Tibial nerve (tissue), 4 donors: Measurements from ENCODE around the gene MRLN. TPM values are rescaled to one million over a fixed set of nuclear protein-coding genes. Genes with fewer than 3 reads are reported as not detected.

Experiments used
- DNase-seq, 2 donors: peaks; one replicate each; pipeline ENCODE4 v3.0.0-alpha.2; 2019; ENCODE audit warnings: low spot score in 2 of 2
- H3K27ac ChIP-seq, 4 donors: fragments of 200-600 bp; sonication (generic) in 3 of 4; one replicate each; pipeline ENCODE4 v1.5.1; 2017 to 2019; ENCODE audit warnings: mild to moderate bottlenecking in 1 of 4
- H3K27me3 ChIP-seq, 2 donors: fragments of 200-600 bp; sonication (generic) in 1 of 2; one replicate each; pipeline versions ENCODE4 v1.5.1 to v1.6.0; 2017 to 2019
- H3K36me3 ChIP-seq, 3 donors: fragments of 200-600 bp; sonication (generic); one replicate each; pipeline ENCODE4 v1.5.1; 2018 to 2019
- H3K4me1 ChIP-seq, 4 donors: fragments of 200-600 bp; sonication (generic) in 3 of 4; one replicate each; pipeline ENCODE4 v1.5.1; 2017 to 2019
- H3K4me3 ChIP-seq, 4 donors: fragments of 200-600 bp; sonication (generic) in 3 of 4; one replicate each; pipeline ENCODE4 v1.5.1; 2017 to 2019; ENCODE audit warnings: mild to moderate bottlenecking in 1 of 4, moderate library complexity in 1 of 4
- H3K9me3 ChIP-seq, 4 donors: fragments of 200-600 bp; sonication (generic) in 3 of 4; one replicate each; pipeline ENCODE4 v1.5.1; 2017 to 2019
- EP300 ChIP-seq, 2 donors: sonication (generic); formaldehyde crosslinking; IDR thresholded peaks; one replicate each; pipeline ENCODE4 v1.6.1; 2017; ENCODE audit warnings: antibody characterized with exemption in 2 of 2, mild to moderate bottlenecking in 1 of 2
- POLR2A ChIP-seq, 2 donors: fragments of 450-650 bp; IDR thresholded peaks; one replicate each; pipeline ENCODE4 v1.6.1; 2017; ENCODE audit warnings: antibody characterized with exemption in 2 of 2, mild to moderate bottlenecking in 2 of 2, moderate library complexity in 2 of 2
- WGBS, 2 donors: methylation state at CpG; one replicate each; pipeline ENCODE4 v1.1.5; 2018; 5-methylcytosine and 5-hydroxymethylcytosine counted together
- total RNA-seq, 4 donors: library from RNA; depleted of rRNA; stranded (reverse); fragments of >200 nt; gene quantifications; one replicate each; pipeline ENCODE4 v1.1.0, GENCODE V29; 2016
- TF ChIP-seq, protein P1 (sequence below), 5 experiments: fragments of 200-600 bp in 3 of 5; fragments of 450-650 bp in 2 of 5; sonication (generic) in 3 of 5; IDR thresholded peaks; one replicate each; pipeline ENCODE4 v1.5.1; 2016 to 2019; ENCODE audit warnings: antibody characterized with exemption in 5 of 5, mild to moderate bottlenecking in 3 of 5, moderate library complexity in 2 of 5

The MRLN gene
- total RNA-seq, 4 donors from 2014 or later, result not detected

DNA sequence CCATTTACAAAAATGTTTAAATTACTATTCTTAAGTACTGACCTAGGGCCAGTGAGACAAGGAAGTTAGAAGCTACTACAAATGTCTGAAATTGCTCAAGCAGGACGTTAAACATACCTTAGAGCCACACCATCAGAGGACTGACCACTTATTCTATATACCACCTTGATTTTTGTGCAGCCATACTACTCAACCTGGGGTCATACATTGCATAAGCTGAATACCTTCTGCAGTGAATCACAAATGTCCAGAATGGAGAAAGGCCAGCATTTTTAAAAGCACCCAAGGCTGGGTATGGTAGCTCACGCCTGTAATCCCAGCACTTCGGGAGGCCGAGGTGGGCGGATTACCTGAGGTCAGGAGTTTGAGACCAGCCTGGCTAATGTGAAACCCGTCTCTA is 21.2 kb upstream of the MRLN start:
- Histone ChIP-seq H3K36me3 (no peaks in the 10 kb centered on the region), H3K9me3 (peaks cover 0 to 7% (median 0%) of the 10 kb centered on the region in 4 donors), H3K27ac (no peak overlapping the region), H3K4me1 (no peaks in the 10 kb centered on the region), H3K4me3 (no peak overlapping the region), H3K27me3 (no peaks in the 10 kb centered on the region)
- DNase-seq, result no peak
- TF ChIP-seq POLR2A (IDR thresholded peaks at IDR 0.05) (no peak), EP300 (IDR thresholded peaks at IDR 0.05) (no peak)
- TF ChIP-seq, protein P1, sequence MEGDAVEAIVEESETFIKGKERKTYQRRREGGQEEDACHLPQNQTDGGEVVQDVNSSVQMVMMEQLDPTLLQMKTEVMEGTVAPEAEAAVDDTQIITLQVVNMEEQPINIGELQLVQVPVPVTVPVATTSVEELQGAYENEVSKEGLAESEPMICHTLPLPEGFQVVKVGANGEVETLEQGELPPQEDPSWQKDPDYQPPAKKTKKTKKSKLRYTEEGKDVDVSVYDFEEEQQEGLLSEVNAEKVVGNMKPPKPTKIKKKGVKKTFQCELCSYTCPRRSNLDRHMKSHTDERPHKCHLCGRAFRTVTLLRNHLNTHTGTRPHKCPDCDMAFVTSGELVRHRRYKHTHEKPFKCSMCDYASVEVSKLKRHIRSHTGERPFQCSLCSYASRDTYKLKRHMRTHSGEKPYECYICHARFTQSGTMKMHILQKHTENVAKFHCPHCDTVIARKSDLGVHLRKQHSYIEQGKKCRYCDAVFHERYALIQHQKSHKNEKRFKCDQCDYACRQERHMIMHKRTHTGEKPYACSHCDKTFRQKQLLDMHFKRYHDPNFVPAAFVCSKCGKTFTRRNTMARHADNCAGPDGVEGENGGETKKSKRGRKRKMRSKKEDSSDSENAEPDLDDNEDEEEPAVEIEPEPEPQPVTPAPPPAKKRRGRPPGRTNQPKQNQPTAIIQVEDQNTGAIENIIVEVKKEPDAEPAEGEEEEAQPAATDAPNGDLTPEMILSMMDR (IDR thresholded peaks at IDR 0.05), result no peak
- WGBS, 2 donors, result 92 to 94% methylated on average over 6 of the region's 6 CpGs

- TF ChIP-seq, protein P1 (IDR thresholded peaks at IDR 0.05), result no peak
- TF ChIP-seq EP300 (IDR thresholded peaks at IDR 0.05), result no peak
- no peak for TF ChIP-seq POLR2A (IDR thresholded peaks at IDR 0.05)
- H3K9me3 ChIP-seq, result peaks cover 0 to 7% (median 0%) of the 10 kb centered on the region in 4 donors
- 92% methylated on average over 2 of the region's 2 CpGs for WGBS, 2 donors
- H3K27me3 ChIP-seq, result no peaks in the 10 kb centered on the region
- no peaks in the 10 kb centered on the region for H3K36me3 ChIP-seq
- DNase-seq, result no peak
- H3K4me3 ChIP-seq, result no peak overlapping the region
- H3K27ac ChIP-seq, result no peak overlapping the region
- H3K4me1 ChIP-seq, result no peaks in the 10 kb centered on the region
Observed at GRCh38 chr10:59773088-59773487, 19.8 kb upstream of the MRLN start.

- H3K27ac ChIP-seq, result no peak overlapping the region
- no peaks in the 10 kb centered on the region for H3K4me1 ChIP-seq
- TF ChIP-seq POLR2A (IDR thresholded peaks at IDR 0.05) (no peak), EP300 (IDR thresholded peaks at IDR 0.05) (no peak)
- TF ChIP-seq, protein P1 (IDR thresholded peaks at IDR 0.05), result no peak
- no peaks in the 10 kb centered on the region for H3K36me3 ChIP-seq
- H3K9me3 ChIP-seq, result no peaks in the 10 kb centered on the region
- WGBS, 2 donors, result 93 to 95% methylated on average over 7 of the region's 7 CpGs
- no peaks in the 10 kb centered on the region for H3K27me3 ChIP-seq
- H3K4me3 ChIP-seq, result no peak overlapping the region
- DNase-seq, result no peak
Observed at GRCh38 chr10:59771162-59771807, 18.0 kb upstream of the MRLN start.

DNA sequence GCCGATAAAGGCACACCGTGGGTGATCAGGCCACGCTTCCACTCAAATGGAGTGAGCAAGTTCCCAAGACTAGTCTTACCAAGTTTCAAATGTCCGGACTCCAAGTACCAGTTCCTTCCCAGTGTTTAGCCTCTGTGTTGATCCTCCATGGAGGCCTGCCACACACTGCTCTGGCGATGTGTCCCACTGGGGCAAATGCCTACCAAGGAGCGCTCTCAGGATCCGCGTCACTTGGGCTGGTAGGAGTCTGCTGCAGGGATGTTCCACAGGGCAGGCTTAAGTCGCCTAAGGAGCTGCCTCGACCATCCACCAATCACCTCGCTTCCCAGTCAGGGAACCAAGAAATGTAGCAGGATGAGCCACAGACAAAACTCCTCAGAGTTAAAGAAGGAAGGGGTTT is 17.4 kb upstream of the MRLN start:
- no peak for DNase-seq
- Histone ChIP-seq H3K27me3 (no peaks in the 10 kb centered on the region), H3K4me1 (no peaks in the 10 kb centered on the region), H3K4me3 (no peak overlapping the region), H3K9me3 (no peaks in the 10 kb centered on the region), H3K36me3 (no peaks in the 10 kb centered on the region), H3K27ac (no peak overlapping the region)
- 94 to 96% methylated on average over 11 of the region's 11 CpGs for WGBS, 2 donors
- TF ChIP-seq POLR2A (IDR thresholded peaks at IDR 0.05), result no peak
- TF ChIP-seq EP300 (IDR thresholded peaks at IDR 0.05), result no peak
- TF ChIP-seq, protein P1 (IDR thresholded peaks at IDR 0.05), result no peak

DNA sequence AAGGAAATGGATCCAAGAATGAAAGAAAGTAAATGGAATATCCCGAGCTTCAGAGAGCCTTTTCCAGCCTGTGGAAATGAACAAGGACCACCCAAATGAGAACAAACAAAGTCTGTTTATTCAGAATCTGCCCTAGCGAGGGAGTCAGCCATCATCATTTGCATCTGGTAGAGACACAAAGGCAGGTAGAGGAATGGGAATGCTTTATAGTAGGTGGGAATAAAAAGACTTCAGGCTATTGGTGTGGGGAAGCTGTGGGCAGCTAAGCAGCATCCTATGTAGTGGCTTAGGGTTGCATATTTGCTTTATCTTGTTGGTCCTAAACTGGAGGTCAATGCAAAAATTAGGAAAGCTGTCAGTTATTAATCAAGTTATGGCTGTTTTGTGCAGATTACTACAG is 9.2 kb upstream of the MRLN start:
- 32 to 38% methylated on average over 2 of the region's 2 CpGs for WGBS, 2 donors
- TF ChIP-seq, protein P1 (IDR thresholded peaks at IDR 0.05), result no peak
- no peak for TF ChIP-seq POLR2A (IDR thresholded peaks at IDR 0.05)
- no peak for TF ChIP-seq EP300 (IDR thresholded peaks at IDR 0.05)
- Histone ChIP-seq H3K27ac (no peak overlapping the region), H3K9me3 (peaks cover 0 to 10% (median 0%) of the 10 kb centered on the region in 4 donors), H3K4me1 (no peaks in the 10 kb centered on the region), H3K36me3 (no peaks in the 10 kb centered on the region), H3K4me3 (no peak overlapping the region), H3K27me3 (no peaks in the 10 kb centered on the region)
- DNase-seq, result no peak
